Endothelial cell of umbilical vein (primary cell): ENCODE results near the gene LRRK1.

Source experiments
- EZH2 ChIP-seq: IDR thresholded peaks from 2 replicates; pipeline ENCODE4 v1.6.1; 2012; ENCODE audit warnings: borderline replicate concordance, low read depth, mild to moderate bottlenecking, moderate library complexity, low read length, inconsistent platforms; ENCODE audit not compliant: severe bottlenecking
- POLR2A ChIP-seq: IDR thresholded peaks from 2 replicates; pipeline ENCODE4 v1.6.1; 2012; ENCODE audit warnings: low read depth, mild to moderate bottlenecking, control low read depth, low read length
- POLR2AphosphoS5 ChIP-seq: IDR thresholded peaks from 2 replicates; pipeline ENCODE4 v1.6.1; 2012; ENCODE audit warnings: low read depth, mild to moderate bottlenecking, control low read depth, low read length, moderate library complexity; ENCODE audit not compliant: insufficient read depth
- TF ChIP-seq, protein P1 (sequence below), 2 donors: IDR thresholded peaks; 1 replicate in 1 of 2; 2 replicates in 1 of 2; pipeline ENCODE4 v1.5.1; 2011; ENCODE audit warnings: low read length in 2 of 2, mild to moderate bottlenecking in 2 of 2, moderate library complexity in 2 of 2, control low read depth in 1 of 2, inconsistent platforms in 1 of 2, low read depth in 1 of 2; ENCODE audit not compliant: insufficient read depth in 1 of 2; ENCODE audit errors: extremely low read depth in 1 of 2

DNA sequence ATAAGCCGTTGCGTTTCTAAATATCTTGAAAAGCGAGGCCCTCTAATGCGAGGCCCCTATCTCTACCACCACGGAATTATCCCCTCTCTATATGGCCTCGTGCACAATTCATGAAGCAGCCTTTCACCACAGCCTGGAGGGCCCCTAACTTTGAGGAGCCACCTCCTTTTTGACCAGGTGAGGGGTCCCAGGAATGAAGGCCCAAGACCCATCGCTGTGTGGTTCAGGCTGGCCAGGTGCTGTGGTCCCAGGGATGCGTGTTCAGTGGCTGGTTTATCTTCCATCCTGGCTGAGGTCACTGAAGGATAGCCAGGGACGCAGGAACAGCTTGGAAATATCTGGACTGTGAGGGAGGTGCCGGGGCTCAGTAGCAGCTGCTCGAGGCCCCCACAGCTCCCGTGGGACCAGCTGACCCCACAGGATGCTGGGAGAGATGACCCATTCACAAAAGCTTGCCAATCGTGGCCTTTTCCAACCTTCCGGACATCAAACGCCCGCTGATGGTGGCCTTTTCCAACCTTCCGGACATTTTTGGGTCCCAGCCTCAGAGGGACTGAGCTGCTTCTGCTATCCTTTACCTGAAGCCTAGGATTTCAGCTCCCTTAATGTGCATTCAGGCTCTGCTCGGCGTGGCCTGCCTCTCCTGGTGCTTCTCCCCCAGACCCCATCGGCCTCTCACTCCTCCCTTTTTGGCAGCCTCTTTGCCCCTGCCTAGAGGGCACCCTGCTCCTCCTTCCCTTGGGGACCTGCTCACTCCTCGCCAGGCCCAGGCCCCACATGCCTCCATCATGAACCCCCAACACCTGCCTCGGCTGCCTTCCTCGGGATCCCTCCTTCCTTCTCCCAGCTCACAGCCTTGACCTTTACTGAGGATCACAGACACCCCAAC is 191.8 kb downstream of the LRRK1 start:
- no peak for TF ChIP-seq EZH2
- TF ChIP-seq, protein P1, sequence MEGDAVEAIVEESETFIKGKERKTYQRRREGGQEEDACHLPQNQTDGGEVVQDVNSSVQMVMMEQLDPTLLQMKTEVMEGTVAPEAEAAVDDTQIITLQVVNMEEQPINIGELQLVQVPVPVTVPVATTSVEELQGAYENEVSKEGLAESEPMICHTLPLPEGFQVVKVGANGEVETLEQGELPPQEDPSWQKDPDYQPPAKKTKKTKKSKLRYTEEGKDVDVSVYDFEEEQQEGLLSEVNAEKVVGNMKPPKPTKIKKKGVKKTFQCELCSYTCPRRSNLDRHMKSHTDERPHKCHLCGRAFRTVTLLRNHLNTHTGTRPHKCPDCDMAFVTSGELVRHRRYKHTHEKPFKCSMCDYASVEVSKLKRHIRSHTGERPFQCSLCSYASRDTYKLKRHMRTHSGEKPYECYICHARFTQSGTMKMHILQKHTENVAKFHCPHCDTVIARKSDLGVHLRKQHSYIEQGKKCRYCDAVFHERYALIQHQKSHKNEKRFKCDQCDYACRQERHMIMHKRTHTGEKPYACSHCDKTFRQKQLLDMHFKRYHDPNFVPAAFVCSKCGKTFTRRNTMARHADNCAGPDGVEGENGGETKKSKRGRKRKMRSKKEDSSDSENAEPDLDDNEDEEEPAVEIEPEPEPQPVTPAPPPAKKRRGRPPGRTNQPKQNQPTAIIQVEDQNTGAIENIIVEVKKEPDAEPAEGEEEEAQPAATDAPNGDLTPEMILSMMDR (IDR thresholded peaks at IDR 0.05; ENCODE audit: extremely low read depth in 1 of 2, insufficient read depth in 1 of 2, low read depth in 1 of 2, low read length in 2 of 2), result no peak
- TF ChIP-seq POLR2A, result no peak
- no peak for TF ChIP-seq POLR2AphosphoS5
